Activated naive CD4-positive, alpha-beta T cell treated with anti-CD3 and anti-CD28 coated beads, Interleukin-2, amount 50 U/mL, for 16 hours (primary cell): Measurements from ENCODE around the gene PTPRN2.
"Not testable (repeated sequence)": the region's sequence is repeated elsewhere in the genome, so short reads cannot be mapped to it uniquely, and the experiment has no call there.

Source experiments
- DNase-seq: peaks from one replicate; pipeline ENCODE4 v3.0.0-alpha.2; 2020

Gene PTPRN2

GRCh38 chr7:157952050-157952667 lies 635.5 kb downstream of the PTPRN2 start:
- DNase-seq: no peak

GRCh38 chr7:157951300-157952049 lies 636.1 kb downstream of the PTPRN2 start:
- no peak for DNase-seq

GRCh38 chr7:157949711-157950110 lies 637.9 kb downstream of the PTPRN2 start:
- DNase-seq: no peak

- no peak for DNase-seq
Measured at GRCh38 chr7:157947504-157947903, 640.1 kb downstream of the PTPRN2 start.

GRCh38 chr7:157946398-157947060 lies 641.1 kb downstream of the PTPRN2 start:
- no peak for DNase-seq

GRCh38 chr7:157945401-157945800 lies 642.2 kb downstream of the PTPRN2 start:
- DNase-seq: no peak

GRCh38 chr7:157944734-157945291 lies 642.8 kb downstream of the PTPRN2 start:
- no peak for DNase-seq

GRCh38 chr7:157944051-157944450 lies 643.6 kb downstream of the PTPRN2 start:
- no peak for DNase-seq

- DNase-seq: no peak
Measured at GRCh38 chr7:157943561-157943960, 644.1 kb downstream of the PTPRN2 start.

- DNase-seq: no peak
Measured at GRCh38 chr7:157941210-157941609, 646.4 kb downstream of the PTPRN2 start.

- no peak for DNase-seq
Measured at GRCh38 chr7:157940497-157940896, 647.1 kb downstream of the PTPRN2 start.

GRCh38 chr7:157938211-157938610 lies 649.4 kb downstream of the PTPRN2 start:
- DNase-seq: no peak

GRCh38 chr7:157937406-157937805 lies 650.2 kb downstream of the PTPRN2 start:
- no peak for DNase-seq

- DNase-seq: no peak
Measured at GRCh38 chr7:157936976-157937375, 650.6 kb downstream of the PTPRN2 start.

- DNase-seq: not testable (repeated sequence)
Measured at GRCh38 chr7:157935721-157936120, 651.9 kb downstream of the PTPRN2 start.

- not testable (repeated sequence) for DNase-seq
Measured at GRCh38 chr7:157933219-157934155, 654.1 kb downstream of the PTPRN2 start.

GRCh38 chr7:157932498-157933218 lies 655.0 kb downstream of the PTPRN2 start:
- no peak for DNase-seq

- no peak for DNase-seq
Measured at GRCh38 chr7:157930926-157931466, 656.6 kb downstream of the PTPRN2 start.

- DNase-seq: no peak
Measured at GRCh38 chr7:157930441-157930840, 657.2 kb downstream of the PTPRN2 start.

GRCh38 chr7:157929671-157930070 lies 658.0 kb downstream of the PTPRN2 start:
- no peak for DNase-seq

- no peak for DNase-seq
Measured at GRCh38 chr7:157928808-157929425, 658.7 kb downstream of the PTPRN2 start.
